A673 (cell line): Measurements from ENCODE around the gene MAP2. TPM values are rescaled to one million over a fixed set of nuclear protein-coding genes. Genes with fewer than 3 reads are reported as not detected.

Source experiments
- BruUV-seq: library from RNA; stranded (reverse); fragments of 400-500 nt; replicated peaks from 2 replicates; lab custom pipeline; 2021; lab: Mats Ljungman, UMichigan
- CTCF ChIA-PET: fragments of 300-600 bp; sonication (Branson Sonifier 250); formaldehyde crosslinking; loops from one replicate; lab custom pipeline; 2022; ENCODE audit warnings: antibody characterized with exemption; lab: Charles Lee
- POLR2A ChIA-PET: fragments of 300-600 bp; sonication (Branson Sonifier 250); formaldehyde crosslinking; loops from one replicate; lab custom pipeline; 2022; ENCODE audit warnings: antibody characterized with exemption; ENCODE audit not compliant: low non-redundant PET; lab: Charles Lee
- DNase-seq: peaks from one replicate; pipeline ENCODE4 v3.0.0-alpha.2; 2015; ENCODE audit warnings: low spot score
- H3K27ac ChIP-seq: fragments of 200-600 bp; sonication (generic); 2 replicates; pipeline ENCODE4 v1.5.1; 2016; ENCODE audit warnings: mixed run types, low read depth, mild to moderate bottlenecking, mixed read lengths, antibody characterized with exemption, low read length; ENCODE audit not compliant: poor library complexity, severe bottlenecking
- H3K27me3 ChIP-seq: fragments of 200-600 bp; sonication (generic); replicated peaks from 2 replicates; pipeline ENCODE4 v1.6.1; 2017; ENCODE audit warnings: mixed run types, low read depth, mild to moderate bottlenecking, mixed read lengths, antibody characterized with exemption, low read length; ENCODE audit not compliant: insufficient read depth, poor library complexity
- H3K36me3 ChIP-seq: fragments of 200-600 bp; sonication (generic); 2 replicates; pipeline ENCODE4 v1.6.1; 2016; ENCODE audit warnings: mixed run types, mild to moderate bottlenecking, mixed read lengths, antibody characterized with exemption, low read length; ENCODE audit not compliant: insufficient read depth, poor library complexity, severe bottlenecking
- H3K4me1 ChIP-seq: fragments of 200-600 bp; sonication (generic); 2 replicates; pipeline ENCODE4 v1.6.1; 2017; ENCODE audit warnings: mixed run types, mild to moderate bottlenecking, mixed read lengths, antibody characterized with exemption, low read length; ENCODE audit not compliant: insufficient read depth, poor library complexity, severe bottlenecking
- H3K4me3 ChIP-seq: fragments of 200-600 bp; sonication (generic); 2 replicates; pipeline ENCODE4 v1.5.1; 2016; ENCODE audit warnings: low read depth, mixed run types, mild to moderate bottlenecking, mixed read lengths, low read length; ENCODE audit not compliant: poor library complexity, severe bottlenecking
- H3K9me3 ChIP-seq: fragments of 200-600 bp; sonication (generic); 2 replicates; pipeline ENCODE4 v1.6.1; 2016; ENCODE audit warnings: mixed run types, low read depth, mild to moderate bottlenecking, mixed read lengths, antibody characterized with exemption, low read length; ENCODE audit not compliant: poor library complexity, severe bottlenecking
- EZH2 ChIP-seq: fragments of 200-600 bp; sonication (generic); IDR thresholded peaks from 2 replicates; pipeline ENCODE4 v1.6.1; 2017; ENCODE audit warnings: borderline replicate concordance, low read depth, mild to moderate bottlenecking, mixed read lengths, antibody characterized with exemption, low read length; ENCODE audit not compliant: poor library complexity, severe bottlenecking
- intact Hi-C: fragments of 100-400 bp; cut with micrococcal nuclease; formaldehyde crosslinking; loops from one replicate; pipeline ENCODE4 v1.10.0; 2022; ENCODE audit not compliant: unreplicated experiment
- total RNA-seq: library from RNA; stranded (reverse); gene quantifications from 2 replicates; pipeline ENCODE4 v1.2.3, GENCODE V29; 2021
- TF ChIP-seq, protein P1 (sequence below): fragments of 300-800, 200-600 bp; sonication (generic); conservative IDR thresholded peaks from 2 replicates; pipeline ENCODE4 v1.5.1; 2017; ENCODE audit warnings: low read depth, mild to moderate bottlenecking, antibody characterized with exemption, low read length, moderate library complexity, mixed read lengths

Gene MAP2
- total RNA-seq, 1 experiment from 2014 or later, result 1.7 TPM

- no peaks in the 10 kb centered on the region for H3K36me3 ChIP-seq
- CTCF ChIA-PET, result no interaction called here
- no peak overlapping the region for H3K4me3 ChIP-seq
- intact Hi-C loops, result no loop called here
- DNase-seq, result no peak
- H3K27ac ChIP-seq, result no peak overlapping the region
- BruUV-seq, result no TSS peak
- no peaks in the 10 kb centered on the region for H3K4me1 ChIP-seq
- TF ChIP-seq EZH2, result no peak
- TF ChIP-seq, protein P1, sequence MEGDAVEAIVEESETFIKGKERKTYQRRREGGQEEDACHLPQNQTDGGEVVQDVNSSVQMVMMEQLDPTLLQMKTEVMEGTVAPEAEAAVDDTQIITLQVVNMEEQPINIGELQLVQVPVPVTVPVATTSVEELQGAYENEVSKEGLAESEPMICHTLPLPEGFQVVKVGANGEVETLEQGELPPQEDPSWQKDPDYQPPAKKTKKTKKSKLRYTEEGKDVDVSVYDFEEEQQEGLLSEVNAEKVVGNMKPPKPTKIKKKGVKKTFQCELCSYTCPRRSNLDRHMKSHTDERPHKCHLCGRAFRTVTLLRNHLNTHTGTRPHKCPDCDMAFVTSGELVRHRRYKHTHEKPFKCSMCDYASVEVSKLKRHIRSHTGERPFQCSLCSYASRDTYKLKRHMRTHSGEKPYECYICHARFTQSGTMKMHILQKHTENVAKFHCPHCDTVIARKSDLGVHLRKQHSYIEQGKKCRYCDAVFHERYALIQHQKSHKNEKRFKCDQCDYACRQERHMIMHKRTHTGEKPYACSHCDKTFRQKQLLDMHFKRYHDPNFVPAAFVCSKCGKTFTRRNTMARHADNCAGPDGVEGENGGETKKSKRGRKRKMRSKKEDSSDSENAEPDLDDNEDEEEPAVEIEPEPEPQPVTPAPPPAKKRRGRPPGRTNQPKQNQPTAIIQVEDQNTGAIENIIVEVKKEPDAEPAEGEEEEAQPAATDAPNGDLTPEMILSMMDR, result no peak
- H3K27me3 ChIP-seq, result no peaks in the 10 kb centered on the region
- peaks cover 4% of the 10 kb centered on the region for H3K9me3 ChIP-seq
- POLR2A ChIA-PET, result no interaction called here
Observed at GRCh38 chr2:209411718-209412117, 12.1 kb upstream of the MAP2 start.

- CTCF ChIA-PET, result no interaction called here
- intact Hi-C loops, result no loop called here
Observed at GRCh38 chr2:209413311-209414014, 10.4 kb upstream of the MAP2 start.

GRCh38 chr2:209416913-209417312 lies 6.9 kb upstream of the MAP2 start:
- no TSS peak for BruUV-seq
- POLR2A ChIA-PET, result no interaction called here
- no peaks in the 10 kb centered on the region for H3K36me3 ChIP-seq
- no peak overlapping the region for H3K27ac ChIP-seq
- H3K4me1 ChIP-seq, result no peaks in the 10 kb centered on the region
- intact Hi-C loops, result no loop called here
- no peaks in the 10 kb centered on the region for H3K27me3 ChIP-seq
- TF ChIP-seq, protein P1, result no peak
- peaks cover 4% of the 10 kb centered on the region for H3K9me3 ChIP-seq
- CTCF ChIA-PET, result no interaction called here
- H3K4me3 ChIP-seq, result no peak overlapping the region
- DNase-seq, result no peak

More at GRCh38 chr2:209413311-209414014, 10.4 kb upstream of the MAP2 start:
- DNase-seq, result no peak
- no peaks in the 10 kb centered on the region for H3K27me3 ChIP-seq
- TF ChIP-seq EZH2, result no peak
- TF ChIP-seq, protein P1, result no peak
- no peak overlapping the region for H3K27ac ChIP-seq
- peaks cover 4% of the 10 kb centered on the region for H3K9me3 ChIP-seq
- H3K4me1 ChIP-seq, result no peaks in the 10 kb centered on the region
- POLR2A ChIA-PET, result no interaction called here
- no peaks in the 10 kb centered on the region for H3K36me3 ChIP-seq
- no peak overlapping the region for H3K4me3 ChIP-seq
- no TSS peak for BruUV-seq
